A673 (cell line): Measurements from ENCODE around the gene GMDS.

ENCODE experiments used
- EZH2 ChIP-seq: fragments of 200-600 bp; sonication (generic); IDR thresholded peaks from 2 replicates; pipeline ENCODE4 v1.6.1; 2017; ENCODE audit warnings: borderline replicate concordance, low read depth, mild to moderate bottlenecking, mixed read lengths, antibody characterized with exemption, low read length; ENCODE audit not compliant: poor library complexity, severe bottlenecking
- TF ChIP-seq, protein P1 (sequence below): fragments of 300-800, 200-600 bp; sonication (generic); conservative IDR thresholded peaks from 2 replicates; pipeline ENCODE4 v1.5.1; 2017; ENCODE audit warnings: low read depth, mild to moderate bottlenecking, antibody characterized with exemption, low read length, moderate library complexity, mixed read lengths

DNA sequence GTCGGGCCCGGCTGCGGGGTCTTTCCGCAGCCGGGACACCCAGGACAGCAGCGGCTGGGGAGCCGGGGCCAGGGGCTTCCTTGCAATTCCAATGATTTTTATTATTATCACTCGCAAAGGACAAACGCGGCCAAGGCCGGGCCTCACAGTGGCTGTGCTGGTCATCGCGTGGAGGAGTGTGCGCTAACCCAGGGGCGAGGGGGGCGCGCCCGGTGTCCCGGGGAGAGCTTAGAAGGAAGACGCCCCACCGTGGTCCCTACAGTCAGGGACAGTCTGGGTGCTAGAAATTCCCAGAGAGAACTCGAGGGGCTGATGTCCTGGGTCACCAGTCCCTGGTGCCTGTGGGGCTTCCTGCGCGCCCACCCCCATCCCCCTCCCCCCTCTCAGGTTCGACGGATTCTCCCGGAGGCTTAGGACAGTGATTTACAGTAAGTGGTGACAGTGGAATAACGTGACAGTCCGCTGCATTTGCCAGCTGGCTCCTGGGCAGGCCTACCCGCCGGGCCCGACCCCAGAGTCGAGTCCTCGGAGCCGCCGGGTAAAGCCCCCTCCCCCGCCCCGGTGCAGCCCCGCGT lies 626.2 kb downstream of the GMDS start:
- TF ChIP-seq, protein P1, sequence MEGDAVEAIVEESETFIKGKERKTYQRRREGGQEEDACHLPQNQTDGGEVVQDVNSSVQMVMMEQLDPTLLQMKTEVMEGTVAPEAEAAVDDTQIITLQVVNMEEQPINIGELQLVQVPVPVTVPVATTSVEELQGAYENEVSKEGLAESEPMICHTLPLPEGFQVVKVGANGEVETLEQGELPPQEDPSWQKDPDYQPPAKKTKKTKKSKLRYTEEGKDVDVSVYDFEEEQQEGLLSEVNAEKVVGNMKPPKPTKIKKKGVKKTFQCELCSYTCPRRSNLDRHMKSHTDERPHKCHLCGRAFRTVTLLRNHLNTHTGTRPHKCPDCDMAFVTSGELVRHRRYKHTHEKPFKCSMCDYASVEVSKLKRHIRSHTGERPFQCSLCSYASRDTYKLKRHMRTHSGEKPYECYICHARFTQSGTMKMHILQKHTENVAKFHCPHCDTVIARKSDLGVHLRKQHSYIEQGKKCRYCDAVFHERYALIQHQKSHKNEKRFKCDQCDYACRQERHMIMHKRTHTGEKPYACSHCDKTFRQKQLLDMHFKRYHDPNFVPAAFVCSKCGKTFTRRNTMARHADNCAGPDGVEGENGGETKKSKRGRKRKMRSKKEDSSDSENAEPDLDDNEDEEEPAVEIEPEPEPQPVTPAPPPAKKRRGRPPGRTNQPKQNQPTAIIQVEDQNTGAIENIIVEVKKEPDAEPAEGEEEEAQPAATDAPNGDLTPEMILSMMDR: no peak
- TF ChIP-seq EZH2: no peak
